GM21526 (cell line): ENCODE measurements around the gene EFNA2.
"Not testable (repeated sequence)": the region's sequence is repeated elsewhere in the genome, so short reads cannot be mapped to it uniquely, and the experiment has no call there.

Experiments
- ATAC-seq: cut with Tn5 transposase; IDR thresholded peaks from one replicate; pipeline ENCODE4 v1.9.1; 2021; ENCODE audit warnings: moderate library complexity; ENCODE audit not compliant: unreplicated experiment, low FRiP score

The EFNA2 gene

DNA sequence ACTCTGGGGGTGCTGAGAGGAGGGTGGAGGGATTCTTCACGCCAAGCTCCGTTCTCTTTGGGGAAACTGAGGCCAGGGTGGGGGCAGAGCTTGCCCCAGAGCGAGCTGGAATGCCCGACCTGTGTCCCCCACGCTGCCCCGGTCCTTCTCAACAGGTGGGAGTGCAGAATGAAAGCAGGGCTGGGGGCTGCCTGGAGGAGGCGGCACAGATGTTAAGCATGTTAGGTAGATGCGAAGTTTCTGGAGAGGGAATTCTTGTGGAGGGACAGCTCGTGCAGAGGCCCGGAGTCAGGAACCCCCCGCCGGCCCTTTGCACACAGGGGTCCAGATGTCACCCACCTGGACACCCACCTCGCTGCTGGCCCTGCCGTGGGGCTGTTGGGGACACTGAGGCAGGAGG, 9.0 kb downstream of the EFNA2 start:
- no peak for ATAC-seq

DNA sequence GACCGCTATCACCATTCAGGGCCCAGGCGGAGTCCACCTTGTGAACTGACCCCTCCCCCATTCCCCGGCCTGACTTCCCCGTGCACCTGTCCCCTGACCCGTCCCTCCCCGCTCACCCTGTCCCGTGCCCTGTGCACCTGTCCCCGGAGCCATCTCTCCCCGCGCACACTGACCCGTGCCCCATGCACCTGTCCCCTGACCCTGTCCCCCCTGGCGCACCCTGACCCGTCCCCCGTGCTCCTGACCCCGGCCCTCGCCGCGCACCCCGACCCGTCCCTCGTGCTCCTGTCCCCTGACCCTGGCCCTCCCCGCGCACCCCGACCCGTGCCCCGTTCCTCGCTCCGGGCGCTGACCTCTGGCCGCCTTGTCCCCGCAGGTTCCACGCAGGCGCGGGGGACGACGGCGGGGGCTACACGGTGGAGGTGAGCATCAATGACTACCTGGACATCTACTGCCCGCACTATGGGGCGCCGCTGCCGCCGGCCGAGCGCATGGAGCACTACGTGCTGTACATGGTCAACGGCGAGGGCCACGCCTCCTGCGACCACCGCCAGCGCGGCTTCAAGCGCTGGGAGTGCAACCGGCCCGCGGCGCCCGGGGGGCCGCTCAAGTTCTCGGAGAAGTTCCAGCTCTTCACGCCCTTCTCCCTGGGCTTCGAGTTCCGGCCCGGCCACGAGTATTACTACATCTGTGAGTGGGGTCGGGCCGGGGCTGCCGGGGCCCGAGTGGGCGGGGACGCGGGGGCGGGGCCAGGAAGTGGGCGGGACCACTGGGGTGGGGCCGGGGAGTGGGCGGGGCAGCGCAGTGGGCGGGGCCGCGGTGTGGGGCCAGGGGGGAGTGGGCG, 9.7 kb downstream of the EFNA2 start:
- no peak for ATAC-seq

DNA sequence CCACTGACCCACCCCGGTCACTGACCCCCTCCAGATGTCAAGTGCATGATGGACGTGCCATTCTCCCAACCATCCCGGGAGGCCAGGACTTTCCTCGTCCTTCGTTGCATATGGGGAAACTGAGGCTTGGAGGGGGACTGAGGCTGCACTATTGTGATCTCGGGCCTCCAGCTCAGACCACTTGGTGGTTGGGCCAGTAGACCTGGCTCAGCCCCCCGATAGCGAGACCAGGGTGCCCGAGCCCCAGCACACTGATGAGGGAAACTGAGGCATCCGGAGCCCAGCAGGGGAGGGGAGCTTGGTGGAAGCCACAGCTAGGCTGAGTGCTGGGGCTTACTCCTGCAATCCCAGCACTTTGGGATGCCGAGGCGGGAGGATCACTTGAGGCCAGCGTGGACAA, 10.4 kb downstream of the EFNA2 start:
- ATAC-seq = no peak

GRCh38 chr19:1296575-1297271, 11.1 kb downstream of the EFNA2 start:
- no peak for ATAC-seq

GRCh38 chr19:1298235-1298634, 12.6 kb downstream of the EFNA2 start:
- no peak for ATAC-seq

GRCh38 chr19:1299801-1300200, 14.1 kb downstream of the EFNA2 start:
- ATAC-seq = no peak

DNA sequence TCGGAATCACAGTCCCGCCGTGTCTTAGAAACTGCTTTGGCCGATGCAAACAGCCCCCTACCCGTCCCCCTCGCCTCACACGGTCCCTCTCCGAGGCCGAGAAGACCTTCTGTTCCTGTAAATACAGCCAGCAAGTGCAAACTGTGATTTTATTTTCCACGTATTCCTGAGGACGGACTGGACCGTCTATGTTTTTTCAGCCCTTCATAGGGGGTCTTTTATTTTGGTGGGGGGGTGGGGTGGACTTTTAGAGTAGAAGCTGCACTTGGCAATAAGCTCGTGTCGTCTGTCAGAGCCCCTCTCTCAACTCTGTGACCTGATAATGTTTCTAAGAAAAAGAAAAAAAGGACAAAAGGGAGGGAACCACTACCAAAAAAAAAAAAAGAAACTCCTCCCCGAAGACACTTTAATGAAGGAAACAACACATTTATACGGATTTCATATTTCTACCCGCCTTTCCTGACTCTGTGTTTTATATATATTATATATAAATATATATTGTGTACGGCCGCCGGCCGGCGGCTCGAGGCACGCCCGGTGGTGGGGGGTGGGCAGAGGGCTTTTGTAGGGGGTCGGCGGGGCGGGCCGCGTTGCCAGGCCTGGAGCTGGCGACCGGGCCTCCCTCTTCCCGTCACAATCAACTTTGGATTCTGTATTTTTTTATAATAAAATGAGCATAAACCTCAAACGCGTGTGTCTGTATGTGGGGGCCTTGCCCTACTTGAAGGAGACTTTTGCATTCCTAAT, 15.2 kb downstream of the EFNA2 start:
- no peak for ATAC-seq

DNA sequence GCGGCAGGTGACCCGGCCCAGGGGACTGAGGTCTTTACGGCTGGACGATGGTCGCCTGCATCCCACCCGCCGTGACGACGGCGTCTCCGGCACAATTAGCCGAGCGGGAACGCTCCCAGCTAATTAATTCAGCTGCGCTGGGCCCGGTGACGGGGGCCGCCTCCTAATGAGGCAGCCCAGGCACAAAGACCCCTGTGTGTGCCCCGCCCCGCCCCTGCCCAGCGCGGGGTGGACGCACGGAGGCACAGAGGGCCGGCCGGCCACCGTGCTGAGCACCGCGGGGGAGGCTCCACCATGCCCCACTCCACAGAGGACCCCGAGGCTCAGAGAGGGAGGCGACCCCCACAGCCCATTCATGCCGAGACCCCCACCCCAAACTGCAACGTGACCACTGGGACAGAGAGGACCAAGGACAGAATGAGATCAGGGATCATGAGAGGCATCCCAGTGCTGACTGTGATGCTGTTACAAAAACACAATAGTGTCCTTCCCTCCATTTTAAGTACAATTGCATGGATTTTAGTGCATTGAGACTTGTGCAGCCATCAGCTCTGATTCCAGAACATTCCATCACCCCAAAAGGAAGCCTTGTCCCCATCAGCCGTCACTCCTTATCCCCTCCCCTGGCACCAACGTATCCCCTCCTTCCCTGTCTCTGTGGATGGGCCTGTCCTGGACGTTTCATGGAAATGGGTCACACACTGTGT, 17.0 kb downstream of the EFNA2 start:
- ATAC-seq = no peak

DNA sequence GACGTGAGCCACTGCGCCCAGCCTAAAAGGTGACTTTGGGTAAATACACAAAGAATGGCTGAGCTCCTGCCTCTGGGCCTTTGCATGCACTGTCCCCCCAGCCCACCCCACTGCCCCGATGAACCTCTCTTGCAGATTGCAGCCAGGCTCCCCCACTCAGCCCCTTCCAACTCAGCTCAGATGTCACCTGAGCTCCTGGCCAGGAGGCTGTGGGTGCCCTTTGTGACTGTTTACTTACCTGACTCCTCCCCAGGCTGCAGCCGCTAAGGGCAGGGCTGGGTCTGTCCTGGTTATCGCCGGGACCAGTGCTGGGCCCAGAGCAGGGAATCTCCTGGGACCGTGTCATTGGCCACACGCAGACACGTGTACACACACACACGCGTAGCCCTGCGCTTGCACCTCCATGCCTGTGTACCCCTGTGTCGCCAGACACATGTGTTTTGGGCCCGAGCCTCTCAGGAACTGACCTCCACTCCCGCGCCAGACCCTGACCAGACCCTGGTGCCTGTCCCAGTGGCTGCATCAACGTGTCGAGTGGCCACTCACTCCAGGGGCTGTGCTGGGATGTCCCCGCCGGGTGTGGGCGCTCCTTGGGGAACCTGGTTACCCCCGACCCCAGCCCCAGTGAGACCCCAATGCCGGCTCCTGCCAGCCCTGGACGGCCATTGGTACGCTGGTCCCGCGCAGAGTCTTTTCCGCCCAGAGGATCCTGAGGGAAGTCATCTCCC, 18.7 kb downstream of the EFNA2 start:
- no peak for ATAC-seq

- ATAC-seq = not testable (repeated sequence)
Observed at GRCh38 chr19:1305354-1305753, 19.7 kb downstream of the EFNA2 start.

- no peak for ATAC-seq
Observed at GRCh38 chr19:1307320-1307719, 21.6 kb downstream of the EFNA2 start.

DNA sequence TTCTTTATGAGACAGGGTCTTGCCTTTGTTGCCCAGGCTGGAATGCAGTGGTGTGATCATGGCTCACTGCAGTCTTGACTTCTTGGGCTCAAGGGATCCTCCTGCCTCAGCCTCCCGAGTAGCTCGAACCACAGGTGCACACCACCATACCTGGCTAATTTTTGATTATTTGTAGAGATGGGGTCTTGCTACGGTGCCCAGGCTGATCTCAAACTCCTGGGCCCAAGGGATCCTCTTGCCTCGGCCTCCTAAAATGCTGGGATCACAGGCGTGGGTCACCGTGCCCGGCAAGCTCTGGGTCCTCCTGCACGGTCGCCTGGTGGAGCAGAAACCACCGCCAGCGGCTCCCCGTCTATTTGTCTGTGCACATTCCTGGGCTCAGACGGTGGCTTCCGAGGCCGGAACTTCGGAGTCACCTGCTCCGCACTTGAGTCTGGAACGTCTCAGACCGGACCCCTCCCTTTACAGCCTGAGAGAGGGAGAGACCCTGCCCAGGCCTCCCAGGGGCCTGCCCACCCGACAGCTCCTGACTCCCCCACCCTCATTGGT, 22.2 kb downstream of the EFNA2 start:
- no peak for ATAC-seq

DNA sequence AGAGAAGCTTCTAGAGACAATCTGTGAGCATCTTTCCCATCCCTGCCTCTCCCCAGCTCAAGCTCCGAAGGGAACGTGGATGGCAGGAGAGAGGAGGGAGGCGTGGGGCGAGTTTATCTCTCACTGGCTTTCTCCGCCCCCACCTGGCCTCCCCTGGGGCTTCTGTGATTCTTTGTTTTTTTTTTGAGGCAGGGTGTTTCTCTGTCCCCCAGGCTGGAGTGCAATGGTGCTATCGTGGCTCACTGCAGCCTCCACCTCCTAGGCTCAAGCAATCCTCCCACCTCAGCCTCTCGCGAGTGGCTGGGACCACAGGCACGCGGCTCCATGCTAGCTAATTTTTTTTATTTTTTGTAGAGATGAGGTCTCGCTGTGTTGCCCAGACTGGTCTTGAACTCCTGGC, 23.0 kb downstream of the EFNA2 start:
- no peak for ATAC-seq

DNA sequence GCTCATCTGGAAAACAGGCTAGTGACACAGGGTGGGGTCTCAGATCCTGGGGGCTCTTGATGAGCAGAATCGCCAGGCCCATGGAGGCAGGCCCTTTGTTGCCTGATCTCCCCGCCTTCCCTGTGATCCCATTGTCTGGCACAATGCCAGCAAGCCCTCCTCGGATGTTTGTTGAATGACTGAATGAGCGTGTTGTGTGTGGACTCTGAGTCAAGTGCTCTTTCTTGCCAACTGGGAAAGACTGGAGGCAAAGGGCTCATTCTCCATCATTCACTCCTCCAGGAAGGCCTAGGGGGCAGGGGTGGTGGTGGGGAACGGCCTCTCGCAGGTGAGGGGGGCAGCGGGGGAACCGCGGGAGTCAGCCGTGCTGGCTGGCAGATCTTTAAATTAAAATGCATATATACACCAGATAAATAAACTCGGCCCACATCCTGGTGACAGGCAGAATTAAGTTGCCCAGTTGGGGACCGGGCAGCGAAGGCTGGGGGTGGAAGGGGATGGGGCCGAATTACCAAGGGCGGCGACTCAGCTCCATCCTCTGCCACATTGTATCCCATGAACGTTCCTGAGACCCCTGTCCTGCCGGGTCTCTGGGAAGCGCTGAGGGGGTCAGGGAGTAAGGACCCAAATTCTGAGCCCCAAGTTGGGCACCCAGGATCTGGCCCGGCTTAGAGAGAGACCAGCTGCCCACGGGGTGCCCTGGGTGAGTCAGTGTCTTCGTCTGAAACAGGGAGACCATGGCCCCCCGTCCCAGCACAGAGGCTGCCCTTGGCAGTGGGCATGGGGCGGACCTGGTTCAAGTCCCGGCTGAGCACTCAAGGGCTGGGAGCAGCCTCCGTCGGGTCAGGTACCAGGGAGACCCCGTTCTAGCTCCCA, 24.5 kb downstream of the EFNA2 start:
- ATAC-seq = no peak

DNA sequence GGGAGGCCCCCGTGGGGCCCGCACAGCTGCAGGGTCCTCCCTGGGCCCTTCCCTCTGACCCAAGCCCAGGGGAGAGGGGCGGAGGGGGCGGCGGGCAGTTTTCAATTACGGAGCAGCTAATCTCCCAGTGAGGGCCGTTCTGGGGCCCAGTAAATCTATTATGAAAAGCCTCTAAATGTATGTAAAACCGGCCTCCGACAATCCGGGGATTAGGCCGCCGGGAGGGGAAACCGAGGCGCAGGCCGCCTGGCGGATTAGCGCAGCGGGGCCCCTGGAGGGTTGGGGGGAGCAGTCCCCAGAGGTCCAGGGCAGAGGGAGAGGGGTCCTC, 25.1 kb downstream of the EFNA2 start:
- ATAC-seq = no peak

DNA sequence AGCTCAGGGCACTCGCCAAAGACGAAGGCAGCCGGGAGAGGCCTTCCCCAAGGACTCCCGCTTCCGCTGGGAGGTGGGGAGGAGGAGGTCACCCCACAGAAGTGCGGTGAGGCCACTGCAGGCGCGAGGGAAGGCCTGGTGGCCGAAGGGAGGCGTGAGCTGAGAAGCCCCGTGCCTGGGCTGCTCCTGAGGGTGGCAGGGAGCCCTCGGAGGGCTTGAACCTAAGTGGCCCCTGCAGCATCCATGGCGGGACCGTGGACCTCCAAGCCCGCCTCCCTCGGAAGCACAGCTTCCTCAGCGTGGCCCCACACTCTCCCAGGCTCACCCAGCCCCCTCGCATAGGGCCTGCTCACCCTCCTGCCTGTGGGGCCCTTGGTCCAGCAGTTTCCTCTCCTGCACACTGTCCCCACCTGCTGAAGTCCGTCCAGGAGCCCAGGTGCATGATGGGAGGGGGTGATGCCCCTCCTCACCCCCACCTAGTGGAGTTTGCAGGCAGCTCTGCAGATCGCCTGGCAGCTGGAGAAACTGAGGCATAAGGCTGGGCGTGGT, 25.9 kb downstream of the EFNA2 start:
- ATAC-seq = no peak

GRCh38 chr19:1312767-1313694, 27.4 kb downstream of the EFNA2 start:
- no peak for ATAC-seq
